ENCODE measurements around the gene PPP2R2D. TPM values are rescaled to one million over a fixed set of nuclear protein-coding genes. Genes with fewer than 3 reads are reported as not detected.
A peak's percentile ranks its signal among the peaks of the same experiment; 100 is the strongest.

PPP2R2D gene
- total RNA-seq, 4 donors from 2014 or later = 22.4 to 33.7 (median 29.1) TPM

DNA sequence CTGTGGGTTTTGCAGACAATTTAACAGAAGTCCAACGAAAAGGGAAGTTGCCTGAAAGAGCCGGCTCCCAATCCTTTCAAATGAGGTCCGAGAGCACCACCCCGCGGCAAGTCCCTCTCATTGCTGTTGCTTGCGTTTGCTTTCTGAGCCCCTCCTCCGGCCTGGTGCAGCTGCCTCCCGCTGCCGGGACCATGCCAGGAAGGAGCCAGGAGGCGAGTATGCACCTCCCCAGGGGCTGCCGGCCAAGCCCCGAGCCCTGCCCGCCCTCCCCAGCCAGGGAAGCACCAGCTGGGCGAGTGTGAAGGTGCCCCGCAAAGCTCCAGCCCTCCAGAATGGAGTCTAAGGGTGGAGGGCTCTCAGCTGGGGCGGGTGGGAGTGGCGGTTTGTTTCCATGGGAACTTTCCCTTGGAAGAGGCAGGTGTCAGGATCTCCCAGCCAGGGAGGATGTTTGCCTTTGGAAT is 25.8 kb upstream of the PPP2R2D start:
- Histone ChIP-seq H3K4me1 (peaks cover 0 to 5% of the 10 kb centered on the region in 2 donors), H3K27me3 (peaks cover 7 to 30% (median 8%) of the 10 kb centered on the region in 3 donors), H3K27ac (no peak overlapping the region), H3K4me3 (no peak overlapping the region), H3K9me3 (no peaks in the 10 kb centered on the region), H3K36me3 (no peaks in the 10 kb centered on the region)
- intact Hi-C loops (cut with DNase I; ENCODE audit: low total_unique reads) (no loop called here), in situ Hi-C loops (cut with MboI; ENCODE audit: low sequenced_read_pairs in 4 of 4) (loop anchor here in 2 of 4 donors (25.0 kb wide), 1 partner anchor 1688 kb away; no protein-coding TSS in a partner anchor)
- TF ChIP-seq, protein P1, sequence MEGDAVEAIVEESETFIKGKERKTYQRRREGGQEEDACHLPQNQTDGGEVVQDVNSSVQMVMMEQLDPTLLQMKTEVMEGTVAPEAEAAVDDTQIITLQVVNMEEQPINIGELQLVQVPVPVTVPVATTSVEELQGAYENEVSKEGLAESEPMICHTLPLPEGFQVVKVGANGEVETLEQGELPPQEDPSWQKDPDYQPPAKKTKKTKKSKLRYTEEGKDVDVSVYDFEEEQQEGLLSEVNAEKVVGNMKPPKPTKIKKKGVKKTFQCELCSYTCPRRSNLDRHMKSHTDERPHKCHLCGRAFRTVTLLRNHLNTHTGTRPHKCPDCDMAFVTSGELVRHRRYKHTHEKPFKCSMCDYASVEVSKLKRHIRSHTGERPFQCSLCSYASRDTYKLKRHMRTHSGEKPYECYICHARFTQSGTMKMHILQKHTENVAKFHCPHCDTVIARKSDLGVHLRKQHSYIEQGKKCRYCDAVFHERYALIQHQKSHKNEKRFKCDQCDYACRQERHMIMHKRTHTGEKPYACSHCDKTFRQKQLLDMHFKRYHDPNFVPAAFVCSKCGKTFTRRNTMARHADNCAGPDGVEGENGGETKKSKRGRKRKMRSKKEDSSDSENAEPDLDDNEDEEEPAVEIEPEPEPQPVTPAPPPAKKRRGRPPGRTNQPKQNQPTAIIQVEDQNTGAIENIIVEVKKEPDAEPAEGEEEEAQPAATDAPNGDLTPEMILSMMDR (IDR thresholded peaks at IDR 0.05 in 4 of 5, conservative IDR thresholded peaks at IDR 0.05 in 1 of 5) = peak in 4 of 5 experiments; percentile 41 to 62 (median 56)
- TF ChIP-seq POLR2A (IDR thresholded peaks at IDR 0.05) = no peak
- peak in 1 of 2 donors; percentile 46 for ATAC-seq
- DNase-seq = peak; percentile 35 to 46

DNA sequence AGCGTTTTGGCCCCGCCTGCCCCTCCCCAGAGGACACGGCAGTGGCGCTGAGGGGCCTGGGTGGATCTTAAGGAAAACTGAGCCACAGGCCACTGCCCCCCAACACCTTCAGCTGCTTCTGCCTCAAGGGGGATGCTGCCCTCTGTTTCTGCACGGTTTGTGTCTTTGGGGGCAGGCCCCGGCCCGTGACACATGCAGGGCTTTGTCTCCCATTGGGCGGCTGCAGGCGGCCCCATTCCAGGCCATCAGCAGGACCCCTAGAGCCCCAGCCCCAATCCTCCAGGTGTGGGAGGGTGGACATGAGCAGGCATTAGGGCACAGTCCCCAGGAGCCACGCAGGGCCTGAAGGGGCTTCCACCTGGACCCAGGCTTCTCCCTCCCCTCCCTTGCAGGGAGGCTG is 25.3 kb upstream of the PPP2R2D start:
- Histone ChIP-seq H3K4me3 (no peak overlapping the region), H3K36me3 (no peaks in the 10 kb centered on the region), H3K4me1 (peaks cover 0 to 5% of the 10 kb centered on the region in 2 donors), H3K9me3 (no peaks in the 10 kb centered on the region), H3K27me3 (peaks cover 7 to 30% (median 7%) of the 10 kb centered on the region in 3 donors), H3K27ac (no peak overlapping the region)
- no peak for ATAC-seq
- no peak for TF ChIP-seq POLR2A (IDR thresholded peaks at IDR 0.05)
- TF ChIP-seq, protein P1 (IDR thresholded peaks at IDR 0.05 in 4 of 5, conservative IDR thresholded peaks at IDR 0.05 in 1 of 5) = no peak
- no peak for DNase-seq
- in situ Hi-C loops (cut with MboI; ENCODE audit: low sequenced_read_pairs in 4 of 4) = loop anchor here in 2 of 4 donors (25.0 kb wide), 1 partner anchor 1688 kb away; no protein-coding TSS in a partner anchor
- intact Hi-C loops (cut with DNase I; ENCODE audit: low total_unique reads) = no loop called here

GRCh38 chr10:131876017-131876416 is 24.8 kb upstream of the PPP2R2D start:
- ATAC-seq (no peak), DNase-seq (no peak)
- H3K27ac ChIP-seq = no peak overlapping the region
- H3K9me3 ChIP-seq = no peaks in the 10 kb centered on the region
- peaks cover 0 to 5% of the 10 kb centered on the region in 2 donors for H3K4me1 ChIP-seq
- intact Hi-C loops (cut with DNase I; ENCODE audit: low total_unique reads) = no loop called here
- in situ Hi-C loops (cut with MboI; ENCODE audit: low sequenced_read_pairs in 4 of 4) = loop anchor here in 2 of 4 donors (25.0 kb wide), 1 partner anchor 1689 kb away; no protein-coding TSS in a partner anchor
- no peak for TF ChIP-seq POLR2A (IDR thresholded peaks at IDR 0.05)
- TF ChIP-seq, protein P1 (IDR thresholded peaks at IDR 0.05 in 4 of 5, conservative IDR thresholded peaks at IDR 0.05 in 1 of 5) = no peak
- no peaks in the 10 kb centered on the region for H3K36me3 ChIP-seq
- peaks cover 5 to 30% (median 7%) of the 10 kb centered on the region in 3 donors for H3K27me3 ChIP-seq
- no peak overlapping the region for H3K4me3 ChIP-seq

DNA sequence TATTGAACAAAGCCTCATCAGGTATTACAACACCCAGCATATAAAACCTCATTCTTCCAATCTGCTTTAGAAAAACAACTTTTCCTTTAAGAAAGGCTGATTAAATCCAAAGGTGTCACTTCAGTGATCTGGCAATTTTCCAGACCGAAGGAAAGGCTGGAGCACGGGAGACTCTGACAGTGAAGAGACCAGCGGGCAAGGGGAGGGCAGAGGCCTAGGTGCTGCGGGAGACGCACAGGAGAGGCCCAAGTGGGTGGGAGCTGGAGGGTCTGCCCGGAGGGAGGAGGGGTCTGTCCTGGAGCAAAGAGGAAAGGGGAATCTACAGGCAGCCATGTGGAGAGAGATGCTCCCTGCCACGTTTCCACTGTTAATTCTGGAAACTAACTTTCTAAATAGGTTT is 24.3 kb upstream of the PPP2R2D start:
- no peaks in the 10 kb centered on the region for H3K9me3 ChIP-seq
- peaks cover 0 to 5% of the 10 kb centered on the region in 2 donors for H3K4me1 ChIP-seq
- intact Hi-C loops (cut with DNase I; ENCODE audit: low total_unique reads) = no loop called here
- TF ChIP-seq, protein P1 (IDR thresholded peaks at IDR 0.05 in 4 of 5, conservative IDR thresholded peaks at IDR 0.05 in 1 of 5) = no peak
- TF ChIP-seq POLR2A (IDR thresholded peaks at IDR 0.05) = no peak
- no peaks in the 10 kb centered on the region for H3K36me3 ChIP-seq
- H3K4me3 ChIP-seq = no peak overlapping the region
- ATAC-seq = no peak
- in situ Hi-C loops (cut with MboI; ENCODE audit: low sequenced_read_pairs in 4 of 4) = loop anchor here in 2 of 4 donors (25.0 kb wide), 1 partner anchor 1689 kb away; no protein-coding TSS in a partner anchor
- H3K27me3 ChIP-seq = peaks cover 5 to 30% (median 7%) of the 10 kb centered on the region in 3 donors
- no peak overlapping the region for H3K27ac ChIP-seq
- DNase-seq = no peak

Data from gastrocnemius medialis (tissue), 4 donors.